ENCODE results near the gene RPS6KA3.

DNA sequence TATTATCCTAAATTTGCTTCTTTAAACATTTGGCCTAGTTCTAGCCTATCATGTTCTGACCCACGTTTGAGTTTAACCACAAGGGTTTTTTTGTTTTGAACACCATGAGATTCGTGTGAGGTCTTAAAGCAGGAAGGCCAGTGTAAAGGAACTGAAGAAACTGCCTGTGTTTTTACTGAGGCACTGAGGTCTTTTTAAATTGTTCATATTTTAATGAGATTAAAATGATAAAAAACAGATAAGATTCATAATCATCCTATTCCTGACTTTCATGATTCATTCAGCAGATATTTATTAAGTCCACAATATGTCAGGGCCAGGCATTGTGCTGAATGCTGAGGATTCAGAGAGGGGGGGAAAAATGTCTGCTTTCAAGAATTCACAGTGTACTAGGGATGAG lies 3.2 kb downstream of the RPS6KA3 start:
- no peak for TF ChIP-seq CTCF (IDR thresholded peaks at IDR 0.05)
- TF ChIP-seq POLR2A (IDR thresholded peaks at IDR 0.05): peak in 1 of 2 donors; percentile 50
